HG02840 (cell line): ENCODE measurements around the gene CACNG8.

Experiments
- ATAC-seq: cut with Tn5 transposase; IDR thresholded peaks from one replicate; pipeline ENCODE4 v1.9.1; 2021; ENCODE audit warnings: mild to moderate bottlenecking, moderate library complexity, moderate number of reproducible peaks; ENCODE audit not compliant: unreplicated experiment, low FRiP score

Gene CACNG8

DNA sequence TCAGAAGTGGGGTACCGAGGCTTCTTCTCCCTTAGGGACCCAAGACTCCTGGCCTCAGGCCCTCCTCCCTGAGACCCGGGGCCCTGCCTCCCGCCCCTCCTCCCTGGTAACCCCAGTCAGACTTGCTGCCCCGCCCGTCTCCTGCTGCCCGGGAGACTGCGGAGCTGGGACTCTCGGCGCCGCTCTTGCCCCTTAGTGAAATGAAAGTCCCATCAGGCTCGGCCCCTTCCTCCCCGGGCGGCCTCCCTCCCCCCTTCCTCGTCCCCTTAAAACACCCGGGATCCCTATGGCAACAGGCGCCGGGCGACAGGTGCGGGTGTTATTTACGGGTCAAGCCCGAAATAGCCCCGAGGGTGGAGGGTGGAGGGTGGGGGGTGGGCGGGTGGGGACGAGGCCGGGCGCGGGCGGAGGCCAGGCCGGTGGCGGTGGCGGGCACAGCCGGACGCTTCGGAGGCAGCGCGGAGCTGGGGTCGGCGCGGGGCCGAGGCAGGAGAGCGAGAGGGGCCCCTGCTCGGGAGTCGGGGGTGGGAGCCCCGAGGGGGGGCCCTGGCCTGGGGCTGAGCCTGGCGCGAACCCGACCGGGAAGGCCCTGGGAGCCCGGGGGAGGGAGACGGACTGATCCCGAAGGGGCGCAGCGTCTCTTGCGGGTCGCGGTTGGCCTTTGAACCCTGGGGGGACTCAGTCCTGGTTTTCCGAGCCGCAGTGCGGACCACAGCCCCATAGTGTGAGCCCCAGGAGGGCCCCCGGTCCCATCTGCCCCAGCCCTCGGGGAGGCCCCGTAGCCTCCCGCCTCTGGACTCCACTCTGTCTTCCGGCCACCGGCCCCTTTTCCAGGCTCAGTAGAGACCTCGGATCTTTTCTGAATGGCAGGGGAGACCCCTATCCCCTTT is 28.7 kb downstream of the CACNG8 start, which contains the start of gene CACNG6:
Gene CACNG6, plus strand, starts transcription at position 414 of the 890 bp plus-strand sequence. CDS start 1,241 bp downstream, outside the sequence.
- no peak for ATAC-seq

DNA sequence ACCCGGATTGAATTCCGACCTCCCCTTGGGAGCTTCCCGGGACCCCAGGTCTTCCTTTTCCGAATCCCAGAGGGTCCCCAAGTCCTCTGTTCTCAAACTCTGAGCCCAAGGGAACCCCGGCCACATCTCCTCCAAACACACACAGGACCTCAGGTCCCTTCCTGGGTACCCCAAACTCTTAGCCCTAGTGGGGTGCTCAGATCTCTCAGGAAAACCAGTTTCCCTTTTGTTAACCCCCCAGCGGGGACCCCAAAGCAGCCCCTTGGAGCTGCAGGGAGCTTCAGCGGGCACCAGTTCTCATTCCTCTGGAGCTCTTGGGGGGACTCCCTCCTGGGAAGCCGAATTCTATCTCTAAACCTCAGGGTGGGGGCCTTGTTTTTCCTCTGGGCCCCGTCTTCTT is 29.5 kb downstream of the CACNG8 start:
- no peak for ATAC-seq

DNA sequence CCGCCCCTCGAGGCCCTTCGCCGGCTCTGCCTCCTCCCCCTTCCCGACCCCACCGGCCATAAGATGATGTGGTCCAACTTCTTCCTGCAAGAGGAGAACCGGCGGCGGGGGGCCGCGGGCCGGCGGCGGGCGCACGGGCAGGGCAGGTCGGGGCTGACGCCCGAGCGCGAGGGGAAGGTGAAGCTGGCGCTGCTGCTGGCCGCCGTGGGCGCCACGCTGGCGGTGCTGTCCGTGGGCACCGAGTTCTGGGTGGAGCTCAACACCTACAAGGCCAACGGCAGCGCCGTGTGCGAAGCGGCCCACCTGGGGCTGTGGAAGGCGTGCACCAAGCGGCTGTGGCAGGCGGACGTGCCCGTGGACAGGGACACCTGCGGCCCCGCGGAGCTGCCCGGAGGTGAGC is 30.1 kb downstream of the CACNG8 start:
- no peak for ATAC-seq

DNA sequence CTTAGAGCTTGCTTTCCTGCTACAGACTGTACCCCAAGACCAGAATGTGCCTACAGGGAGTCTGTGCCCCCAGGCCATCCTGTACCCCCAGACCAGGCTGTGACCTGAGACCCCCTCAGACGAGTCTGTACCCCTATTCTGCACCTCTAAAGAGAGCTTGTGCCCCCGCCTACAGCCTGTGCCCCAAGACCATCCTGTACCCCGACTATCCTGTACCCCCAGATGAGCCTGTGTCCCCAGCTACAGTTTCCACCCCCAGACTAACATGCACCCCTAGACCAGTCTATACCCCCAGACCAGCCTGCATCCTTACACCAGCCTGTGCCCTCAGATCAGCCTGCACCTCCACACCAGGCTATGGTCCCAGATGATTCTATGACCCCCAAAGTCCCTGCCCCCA is 30.7 kb downstream of the CACNG8 start:
- ATAC-seq, result no peak

DNA sequence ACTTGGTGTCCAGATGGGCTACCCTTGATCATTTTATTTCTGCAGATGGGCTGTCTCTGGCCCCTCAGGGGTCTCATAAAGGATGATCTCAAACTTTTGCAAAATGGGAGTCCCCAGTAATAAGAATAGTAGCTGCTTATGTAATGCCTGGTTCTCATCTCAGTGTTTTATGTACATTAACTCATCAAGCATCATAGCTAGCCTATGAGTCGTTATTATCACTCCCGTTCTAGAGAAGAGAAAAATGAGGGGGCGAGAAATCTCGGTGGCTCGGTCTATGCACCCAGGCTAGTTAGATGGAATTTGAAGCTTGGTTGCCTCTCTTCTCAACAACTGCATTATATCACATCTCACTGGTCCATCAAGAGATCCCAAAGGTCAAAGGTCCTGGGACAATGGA is 32.1 kb downstream of the CACNG8 start:
- no peak for ATAC-seq

DNA sequence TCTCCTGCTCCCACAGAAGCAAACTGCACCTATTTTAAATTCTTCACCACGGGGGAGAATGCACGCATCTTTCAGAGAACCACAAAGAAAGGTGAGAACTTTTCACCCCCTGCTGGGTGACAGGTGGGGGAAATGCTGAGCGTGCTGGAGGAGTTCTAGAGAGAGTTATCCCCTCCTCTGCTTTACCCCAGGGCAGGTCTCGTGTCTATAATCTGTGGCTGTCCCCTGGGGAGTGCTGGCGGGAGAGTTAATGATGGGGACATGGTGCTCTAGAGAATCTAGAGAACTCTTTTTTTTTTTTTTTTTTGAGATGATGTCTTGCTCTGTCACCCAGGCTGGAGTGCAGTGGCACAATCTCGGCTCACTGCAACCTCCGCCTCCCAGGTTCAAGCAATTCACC is 35.5 kb downstream of the CACNG8 start:
- ATAC-seq, result no peak

DNA sequence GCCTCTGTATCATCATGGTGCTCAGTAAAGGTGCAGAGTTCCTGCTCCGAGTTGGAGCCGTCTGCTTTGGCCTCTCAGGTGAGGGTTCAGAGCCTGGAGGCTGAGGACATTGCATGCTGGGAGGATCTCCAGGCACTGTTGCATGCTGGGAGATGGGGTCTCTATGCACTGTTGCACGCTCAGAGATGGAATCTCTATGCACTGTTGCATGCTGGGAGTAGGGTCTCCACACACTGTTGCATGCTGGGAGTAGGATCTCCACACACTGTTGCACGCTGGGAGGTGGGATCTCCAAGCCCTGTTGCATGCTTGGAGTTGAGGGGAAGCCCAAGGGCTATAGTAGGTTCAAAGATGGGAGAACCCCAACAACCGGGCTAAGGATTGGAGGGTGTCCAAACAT is 37.0 kb downstream of the CACNG8 start:
- no peak for ATAC-seq

DNA sequence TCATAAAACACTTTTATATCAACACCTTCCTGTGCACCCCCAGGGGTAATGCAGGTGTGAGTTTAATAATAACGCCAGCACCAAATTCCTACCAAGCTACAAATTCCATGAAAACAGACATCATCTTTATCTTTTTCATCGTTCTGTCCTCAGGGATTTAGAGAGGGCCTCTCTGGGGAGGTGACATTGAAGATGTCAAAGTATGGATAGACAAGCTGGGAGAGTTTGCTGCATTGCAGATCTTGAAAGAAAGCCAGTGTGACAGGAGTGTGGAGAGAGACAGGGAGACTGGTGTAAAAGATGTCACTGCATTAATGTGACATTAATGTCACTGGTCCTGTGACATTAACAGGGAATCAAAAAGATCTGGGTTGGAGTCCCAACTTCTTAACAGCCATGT is 38.8 kb downstream of the CACNG8 start:
- ATAC-seq, result no peak

DNA sequence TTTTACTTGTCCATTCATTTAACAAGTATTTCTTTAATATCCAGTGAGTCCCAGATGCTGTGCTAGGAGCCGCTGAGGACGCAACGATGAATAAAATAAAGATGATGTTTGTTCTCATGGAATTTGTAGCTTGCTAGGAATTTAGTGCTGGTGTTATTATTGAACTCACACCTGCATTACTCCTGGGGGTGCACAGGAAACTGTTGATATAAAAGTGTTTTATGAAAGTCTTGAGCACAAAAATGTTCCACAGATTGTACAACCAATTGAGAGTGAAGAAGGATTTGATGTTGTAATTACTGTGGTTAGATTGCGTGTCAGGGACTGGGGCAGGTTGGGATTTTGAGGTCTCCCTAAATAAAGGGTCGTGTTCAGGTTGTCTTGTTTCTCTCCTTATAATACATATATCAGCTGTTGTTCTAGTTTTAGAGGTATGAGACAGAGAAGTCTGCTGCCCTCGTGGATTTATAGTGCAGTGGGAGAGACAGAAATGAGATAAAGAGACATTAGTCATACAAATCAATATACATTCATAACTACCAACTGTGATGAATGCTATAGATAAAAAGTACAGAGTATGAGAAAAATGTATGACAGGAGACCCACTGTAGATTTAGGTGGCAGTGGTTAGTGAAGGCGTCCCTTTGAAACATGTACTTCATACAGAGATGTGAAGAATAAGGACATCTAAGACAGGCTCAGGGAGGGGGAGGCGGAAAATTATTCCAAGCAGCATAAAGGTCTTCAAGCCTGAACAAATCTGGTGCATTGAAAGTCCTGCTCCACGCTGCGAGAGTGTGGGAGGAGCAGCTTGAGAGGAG is 40.0 kb downstream of the CACNG8 start:
- ATAC-seq, result no peak

DNA sequence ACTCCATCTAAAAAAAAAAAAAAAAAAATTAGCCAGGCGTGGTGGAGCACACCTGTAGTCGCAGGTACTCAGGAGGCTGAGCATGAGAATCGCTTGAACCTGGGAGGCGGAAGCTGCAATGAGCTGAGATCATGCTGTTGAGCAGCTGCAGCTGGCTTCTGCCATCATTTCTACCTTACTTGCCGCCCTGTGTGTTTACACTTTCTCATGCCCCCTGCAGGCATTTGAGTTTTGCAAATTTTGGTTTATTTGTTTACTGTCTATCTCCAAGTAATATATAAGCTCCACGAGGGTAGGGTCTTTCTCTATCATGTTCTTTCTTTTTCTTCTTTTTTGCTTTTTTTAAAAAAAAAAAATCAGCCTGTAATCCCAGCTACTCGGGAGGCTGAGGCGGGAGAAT is 46.7 kb downstream of the CACNG8 start:
- ATAC-seq, result no peak

DNA sequence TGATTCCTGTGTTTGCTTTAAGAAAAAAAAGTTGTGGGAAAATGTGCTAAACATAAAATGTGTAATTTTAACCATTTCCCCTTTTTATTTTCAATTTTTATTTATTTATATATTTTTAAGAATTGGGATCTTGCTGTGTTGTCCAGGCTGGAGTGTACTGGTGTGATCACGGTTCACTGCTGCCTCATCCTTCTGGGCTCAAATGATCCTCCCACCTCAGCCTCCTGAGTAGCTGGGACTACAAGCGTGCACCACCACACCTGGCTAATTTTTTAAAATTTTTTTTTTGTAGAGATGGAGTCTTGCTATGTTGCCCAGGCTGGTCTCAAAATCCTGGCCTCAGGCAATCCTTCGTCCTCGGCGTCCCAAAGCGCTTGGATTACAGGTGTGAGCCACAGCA is 47.7 kb downstream of the CACNG8 start:
- no peak for ATAC-seq

DNA sequence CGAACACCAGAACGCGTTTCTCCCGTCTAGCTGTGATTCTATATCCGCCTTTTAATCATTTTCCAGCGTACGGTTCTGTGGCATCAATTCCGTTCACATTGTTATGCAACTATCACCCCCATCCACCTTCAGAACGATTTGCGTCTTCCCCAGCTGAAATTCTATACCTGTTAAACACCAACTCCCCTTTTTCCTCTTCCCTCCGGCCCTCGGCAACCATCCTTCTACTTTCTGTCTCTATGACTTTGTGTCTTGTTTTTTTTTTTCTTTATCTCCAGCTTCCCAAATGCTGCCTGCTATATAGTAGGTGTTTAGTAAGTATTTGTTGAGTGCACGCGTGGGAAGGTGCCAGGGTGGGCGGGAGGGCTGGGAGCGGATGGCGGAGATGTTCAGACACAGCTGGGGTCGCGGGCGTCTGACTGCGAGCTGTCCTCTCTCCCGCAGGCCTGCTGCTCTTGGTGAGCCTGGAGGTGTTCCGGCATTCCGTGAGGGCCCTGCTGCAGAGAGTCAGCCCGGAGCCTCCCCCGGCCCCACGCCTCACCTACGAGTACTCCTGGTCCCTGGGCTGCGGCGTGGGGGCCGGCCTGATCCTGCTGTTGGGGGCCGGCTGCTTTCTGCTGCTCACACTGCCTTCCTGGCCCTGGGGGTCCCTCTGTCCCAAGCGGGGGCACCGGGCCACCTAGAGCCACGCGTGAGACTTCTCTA is 48.9 kb downstream of the CACNG8 start:
- ATAC-seq, result no peak

DNA sequence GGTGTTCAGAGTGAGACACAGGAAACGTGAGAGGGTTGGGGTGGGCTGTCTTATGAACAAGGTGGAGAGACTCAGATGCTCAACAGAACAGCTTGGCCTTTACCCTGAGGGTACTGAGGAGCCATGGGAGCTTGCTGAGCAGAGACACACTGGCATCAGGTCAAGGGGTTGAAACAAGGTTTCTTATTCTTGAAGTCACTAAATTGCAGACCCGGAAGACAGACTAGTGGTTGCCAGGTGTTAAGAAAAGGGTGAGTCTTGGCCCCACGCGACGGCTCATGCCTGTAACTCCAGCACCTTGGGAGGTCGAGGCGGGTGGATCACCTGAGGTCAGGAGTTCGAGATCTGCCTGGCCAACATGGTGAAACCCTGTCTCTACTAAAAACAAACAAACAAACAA is 51.1 kb downstream of the CACNG8 start:
- ATAC-seq, result no peak

DNA sequence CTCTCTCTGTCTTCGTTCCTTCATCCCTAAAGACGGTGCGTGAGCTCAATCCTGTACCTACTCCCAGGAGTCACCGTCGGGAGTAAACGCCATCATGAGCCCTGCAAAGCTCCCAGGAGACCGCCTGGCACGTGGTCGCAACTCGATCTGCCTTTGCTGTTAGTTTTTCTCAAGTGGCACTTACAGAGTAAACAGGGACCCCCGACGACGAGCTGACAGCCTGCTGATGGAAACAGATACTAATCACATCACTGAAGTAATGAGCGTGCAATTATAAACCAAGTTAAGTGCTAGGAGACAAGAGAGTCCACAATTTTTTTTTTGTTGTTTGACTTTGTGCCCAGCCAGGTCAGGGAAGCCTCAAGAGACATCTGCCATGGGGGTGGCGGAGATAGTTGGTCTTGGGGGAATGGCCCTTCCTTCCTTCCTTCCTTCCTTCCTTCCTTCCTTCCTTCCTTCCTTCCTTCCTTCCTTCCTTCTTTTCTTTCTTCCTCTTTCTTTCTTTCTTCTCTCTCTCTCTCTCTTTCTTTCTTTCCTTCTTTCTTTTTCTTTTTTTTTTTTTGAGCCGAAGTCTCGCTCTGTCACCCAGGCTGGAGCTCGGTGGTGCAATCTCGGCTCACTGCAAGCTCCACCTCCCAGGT is 52.3 kb downstream of the CACNG8 start:
- no peak for ATAC-seq

DNA sequence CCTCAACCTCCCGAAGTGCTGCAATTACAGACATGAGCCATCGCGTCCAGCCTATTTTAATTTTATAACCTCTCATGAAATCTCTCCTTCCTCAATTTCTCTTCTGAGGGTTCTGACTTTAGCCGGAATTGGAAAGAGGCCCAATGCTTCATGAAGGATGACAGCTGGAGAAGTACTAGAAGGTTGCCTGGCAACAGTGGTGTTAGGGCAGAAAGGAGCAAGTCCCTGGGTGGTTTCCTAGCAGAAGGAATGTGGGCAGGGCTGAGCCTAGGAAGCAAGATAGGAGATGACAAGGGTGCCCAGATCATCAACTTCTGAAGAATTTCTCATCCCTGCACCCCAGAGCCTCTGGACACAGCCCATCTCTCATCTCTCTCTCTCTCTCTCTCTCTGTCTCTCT is 54.5 kb downstream of the CACNG8 start:
- ATAC-seq, result no peak

DNA sequence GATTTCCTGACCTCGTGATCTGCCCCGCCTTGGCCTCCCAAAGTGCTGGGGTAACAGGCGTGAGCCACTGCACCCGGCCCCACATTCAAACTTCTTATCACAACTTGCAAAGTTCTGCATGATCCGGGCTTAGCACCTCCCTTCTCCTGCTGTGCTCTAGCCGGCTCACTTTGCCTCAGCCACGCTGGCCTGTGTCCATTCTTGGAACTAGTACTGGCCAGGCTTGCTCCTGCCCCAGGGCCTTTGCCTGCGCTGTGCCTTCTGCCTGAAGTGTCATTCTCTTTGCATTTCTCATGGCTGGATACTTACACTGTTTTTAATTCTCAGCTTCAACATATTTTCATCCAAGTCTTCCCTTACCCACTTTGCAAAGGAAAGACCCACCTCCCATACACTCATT is 58.6 kb downstream of the CACNG8 start:
- no peak for ATAC-seq

DNA sequence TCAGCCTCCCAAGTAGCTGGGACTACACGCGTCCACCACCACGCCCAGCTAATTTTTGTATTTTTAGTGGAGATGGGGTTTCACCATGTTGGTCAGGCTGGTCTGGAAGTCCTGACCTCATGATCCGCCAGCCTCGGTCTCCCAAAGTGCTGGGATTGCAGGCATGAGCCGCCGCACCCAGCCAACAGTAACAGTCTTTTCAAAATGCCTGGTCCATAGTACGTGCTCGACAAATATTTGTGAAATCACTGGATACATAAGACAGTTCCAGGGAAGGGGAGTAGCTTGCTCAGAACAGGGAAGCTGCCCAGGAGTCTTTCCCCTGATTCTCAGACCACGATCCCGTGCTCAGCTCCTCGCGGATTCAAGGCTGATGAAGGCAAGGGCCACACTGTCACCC is 59.2 kb downstream of the CACNG8 start:
- ATAC-seq, result no peak

DNA sequence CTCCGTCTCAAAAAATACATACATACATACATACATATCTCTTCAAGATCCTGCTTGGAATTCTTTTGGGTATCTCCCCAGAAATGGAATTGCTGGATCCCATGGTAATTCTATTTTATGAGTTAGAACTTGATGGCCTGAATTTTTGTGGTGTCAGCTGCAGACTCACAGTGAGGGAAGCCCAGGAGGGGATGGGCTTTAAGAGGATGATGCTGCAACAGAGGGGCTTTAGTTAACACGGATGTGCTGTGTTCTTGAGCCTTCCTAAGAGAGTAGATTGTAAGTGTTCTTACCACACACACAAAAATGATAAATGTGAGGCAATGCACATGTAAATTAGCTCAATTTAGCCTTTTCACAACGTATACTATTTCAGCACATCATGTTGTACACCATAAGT is 60.5 kb downstream of the CACNG8 start:
- ATAC-seq, result no peak

DNA sequence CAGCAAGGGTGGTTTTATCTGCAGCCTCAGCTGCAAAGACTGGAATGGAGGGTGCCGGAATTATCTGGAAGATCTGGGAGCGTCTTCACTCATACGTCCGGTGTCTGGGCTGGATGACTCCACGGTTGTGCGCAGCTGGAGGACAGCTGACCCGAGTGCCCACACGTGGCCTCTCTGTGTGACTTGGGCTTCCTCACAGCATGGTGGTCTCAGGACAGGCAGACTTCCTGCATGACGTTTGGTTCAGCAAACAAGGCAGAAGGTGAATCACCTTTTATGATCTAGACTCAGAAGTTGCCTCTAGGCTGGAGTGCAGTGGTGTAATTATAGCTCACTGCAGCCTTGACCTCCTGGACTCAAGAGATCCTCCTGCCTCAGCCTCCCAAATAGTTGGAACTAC is 61.9 kb downstream of the CACNG8 start:
- no peak for ATAC-seq

DNA sequence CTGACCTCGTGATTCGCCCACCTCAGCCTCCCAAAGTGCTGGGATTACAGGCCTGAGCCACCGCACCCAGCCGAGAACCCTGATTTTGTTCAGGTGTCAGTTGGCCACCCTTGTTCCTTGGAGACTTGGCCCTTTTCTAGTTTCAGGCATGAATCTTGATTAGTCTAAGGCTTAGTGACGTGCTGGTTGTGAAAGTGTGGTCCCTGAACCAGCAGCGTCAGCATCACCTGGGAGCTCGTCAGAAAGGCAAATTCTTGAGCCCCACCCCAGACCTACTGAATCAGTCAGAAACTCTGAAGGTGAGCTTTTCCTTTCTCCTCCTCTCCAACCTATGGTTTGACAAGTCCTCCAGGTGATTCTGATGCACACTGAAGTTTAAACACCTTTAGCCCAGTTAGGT is 63.9 kb downstream of the CACNG8 start:
- no peak for ATAC-seq

DNA sequence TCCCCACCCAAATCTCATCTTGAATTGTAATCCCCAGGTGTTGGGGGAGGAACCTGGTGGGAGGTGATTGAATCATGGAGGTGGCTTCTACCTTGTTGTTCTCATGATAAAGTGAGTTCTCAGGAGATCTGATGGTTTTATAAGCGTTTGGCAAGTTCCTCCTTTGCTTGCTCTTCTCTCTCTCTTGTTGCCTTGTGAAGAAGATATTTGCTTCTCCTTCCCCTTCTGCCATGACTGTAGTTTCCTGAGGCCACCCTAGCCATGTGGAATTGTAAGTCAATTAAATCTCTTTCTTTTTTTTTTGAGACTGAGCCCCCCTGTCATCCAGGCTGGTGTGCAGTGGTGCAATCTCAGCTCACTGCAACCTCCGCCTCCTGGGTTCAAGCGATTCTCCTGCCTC is 66.6 kb downstream of the CACNG8 start:
- ATAC-seq, result no peak
